Lower leg skin (tissue), 4 donors: Measurements from ENCODE around the gene NPPB. TPM values are rescaled to one million over a fixed set of nuclear protein-coding genes. Genes with fewer than 3 reads are reported as not detected.
"Not testable (repeated sequence)": the region's sequence is repeated elsewhere in the genome, so short reads cannot be mapped to it uniquely, and the experiment has no call there.

Experiments
- DNase-seq, 2 donors: peaks; one replicate each; pipeline ENCODE4 v3.0.0-alpha.2; 2019; ENCODE audit warnings: low spot score in 2 of 2
- H3K4me3 ChIP-seq: fragments of 200-600 bp; sonication (generic); 2 replicates; pipeline ENCODE4 v1.5.1; 2017; ENCODE audit warnings: mild to moderate bottlenecking, low read depth; ENCODE audit not compliant: poor library complexity, severe bottlenecking
- CTCF ChIP-seq, 3 donors: fragments of 450-650 bp; IDR thresholded peaks; one replicate each; pipeline ENCODE4 v1.5.1; 2016; ENCODE audit warnings: antibody characterized with exemption in 3 of 3, mild to moderate bottlenecking in 3 of 3, moderate library complexity in 2 of 3
- POLR2A ChIP-seq, 2 donors: fragments of 450-650 bp; IDR thresholded peaks; one replicate each; pipeline ENCODE4 v1.6.1; 2016 to 2017; ENCODE audit warnings: antibody characterized with exemption in 2 of 2, mild to moderate bottlenecking in 1 of 2, moderate library complexity in 1 of 2
- WGBS, 2 donors: methylation state at CpG; one replicate each; pipeline ENCODE4 v1.1.5; 2018; 5-methylcytosine and 5-hydroxymethylcytosine counted together
- intact Hi-C: fragments of 100-400 bp; cut with DNase I; formaldehyde crosslinking; loops from one replicate; pipeline ENCODE4 v1.15.0; 2023; ENCODE audit warnings: low total_unique reads
- total RNA-seq, 4 donors: library from RNA; depleted of rRNA; stranded (reverse); fragments of >200 nt; gene quantifications; one replicate each; pipeline ENCODE4 v1.1.0, GENCODE V29; 2016

The NPPB gene
- total RNA-seq: not detected

GRCh38 chr1:11858613-11858967 lies at the start of gene NPPB:
Gene NPPB, minus strand, starts transcription at chr1:11858945. Its CDS starts 112 bp downstream, at chr1:11858833.
- WGBS, 2 donors: 20 to 28% methylated on average over 7 to 14 of the region's 16 CpGs
- DNase-seq: no peak
- no peak within 1 kb of the TSS for H3K4me3 ChIP-seq
- intact Hi-C loops: no loop called here
- TF ChIP-seq CTCF (IDR thresholded peaks at IDR 0.05): no peak
- TF ChIP-seq POLR2A (IDR thresholded peaks at IDR 0.05): no peak

- 0% methylated on average over 24 of the region's 24 CpGs for WGBS, 2 donors
Observed at GRCh38 chr1:11908095-11908675, 49.4 kb upstream of the NPPB start.

DNA sequence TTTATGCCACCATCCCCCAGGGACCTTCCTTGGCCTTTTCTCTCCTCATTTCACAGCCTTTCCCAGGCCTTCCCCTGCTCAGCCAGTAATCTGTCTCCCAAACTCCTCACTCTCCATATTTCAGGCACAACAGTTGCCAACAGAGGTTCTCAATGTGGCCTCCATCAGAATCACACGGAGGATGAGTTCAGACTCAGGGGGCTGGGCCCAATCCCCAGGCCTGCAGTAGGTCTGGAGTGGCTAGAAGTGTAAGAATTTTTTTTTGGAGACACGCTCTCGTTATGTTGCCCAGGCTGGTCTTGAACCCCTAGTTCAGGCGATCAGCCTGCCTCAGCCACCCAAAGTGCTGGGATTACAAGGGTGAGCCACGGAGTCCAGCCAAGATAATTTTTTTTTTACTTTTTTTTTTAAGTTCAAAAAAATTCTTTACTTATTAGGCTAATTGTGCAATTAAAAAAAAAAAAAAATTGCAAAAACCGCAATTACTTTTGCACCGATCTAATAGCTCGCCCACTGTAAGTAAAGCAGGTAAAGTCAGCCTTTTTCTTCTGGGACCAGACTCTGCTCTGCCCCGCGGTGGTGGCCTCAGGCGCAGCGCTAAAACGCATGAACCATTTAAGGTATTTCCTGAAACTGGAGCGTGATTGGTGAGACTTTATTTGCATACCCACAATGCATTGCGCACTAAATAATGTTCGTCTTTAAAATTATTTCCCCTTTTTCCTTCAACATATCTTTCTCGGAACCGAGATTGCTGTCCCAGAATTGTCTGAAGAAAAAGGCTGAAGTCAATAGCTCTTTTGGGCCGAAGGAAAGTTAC lies 48.7 kb upstream of the NPPB start:
- TF ChIP-seq CTCF (IDR thresholded peaks at IDR 0.05) (peak in 1 of 3 donors; percentile 59), POLR2A (IDR thresholded peaks at IDR 0.05) (no peak)
- intact Hi-C loops: no loop called here
- 10 to 11% methylated on average over 19 of the region's 19 CpGs for WGBS, 2 donors
- peak; percentile 92 to 99 for DNase-seq
- no peak overlapping the region for H3K4me3 ChIP-seq

More at GRCh38 chr1:11908095-11908675, 49.4 kb upstream of the NPPB start:
- peak in 1 of 2 donors; percentile 95 for TF ChIP-seq POLR2A (IDR thresholded peaks at IDR 0.05)
- TF ChIP-seq CTCF (IDR thresholded peaks at IDR 0.05): no peak
- no peak for DNase-seq
- intact Hi-C loops: no loop called here
- peak overlapping the region; percentile 29 for H3K4me3 ChIP-seq

GRCh38 chr1:11906870-11907269 lies 48.1 kb upstream of the NPPB start:
- 73 to 81% methylated on average over 10 of the region's 10 CpGs for WGBS, 2 donors
- intact Hi-C loops: no loop called here
- DNase-seq: no peak
- TF ChIP-seq CTCF (IDR thresholded peaks at IDR 0.05) (no peak), POLR2A (IDR thresholded peaks at IDR 0.05) (no peak)
- H3K4me3 ChIP-seq: no peak overlapping the region

DNA sequence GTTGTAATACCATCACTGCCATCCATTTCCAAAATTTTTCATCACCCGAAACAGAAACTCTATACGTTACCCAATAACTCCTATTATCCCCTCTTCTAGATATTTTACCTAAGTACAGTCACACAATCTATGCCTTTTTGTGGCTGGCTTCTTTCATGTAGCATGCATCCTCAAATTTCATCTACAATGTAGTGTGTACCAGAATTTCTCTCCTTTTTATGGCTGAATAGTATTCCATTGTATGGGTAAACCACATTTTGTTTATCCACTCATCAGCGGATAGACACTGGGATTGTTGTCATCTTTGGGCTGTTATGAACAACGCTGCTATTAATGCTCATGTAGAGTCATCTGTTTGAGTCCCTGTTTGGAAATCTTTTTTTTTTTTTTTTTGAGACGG lies 46.2 kb upstream of the NPPB start:
- intact Hi-C loops: no loop called here
- TF ChIP-seq CTCF (IDR thresholded peaks at IDR 0.05): no peak
- TF ChIP-seq POLR2A (IDR thresholded peaks at IDR 0.05): no peak
- H3K4me3 ChIP-seq: no peak overlapping the region
- DNase-seq: no peak
- 94% methylated on average over 5 of the region's 5 CpGs for WGBS, 2 donors

- H3K4me3 ChIP-seq, DNase-seq, intact Hi-C loops: not testable (repeated sequence)
- WGBS, 2 donors: 68 to 84% methylated on average over 5 of the region's 5 CpGs
Observed at GRCh38 chr1:11904156-11904555, 45.4 kb upstream of the NPPB start.
